Measurements from ENCODE around the gene MCF2.

The MCF2 gene

GRCh38 chrX:139647597-139647996, 60.4 kb downstream of the MCF2 start:
- Histone ChIP-seq H3K4me1 (ENCODE audit: insufficient read depth, low read length) (no peaks in the 10 kb centered on the region), H2AFZ (ENCODE audit: low read depth, low read length) (no peak overlapping the region), H3K9ac (ENCODE audit: low read depth, low read length) (no peak overlapping the region), H3K79me2 (ENCODE audit: insufficient read depth, low read length) (no peaks in the 10 kb centered on the region), H3K27ac (ENCODE audit: low read length) (no peak overlapping the region), H3K4me3 (ENCODE audit: low read depth in 1 of 2, low read length in 2 of 2) (no peak overlapping the region), H3K36me3 (ENCODE audit: insufficient read depth, low read length) (no peaks in the 10 kb centered on the region), H3K4me2 (ENCODE audit: insufficient read depth, low read length) (no peak overlapping the region), H3K27me3 (ENCODE audit: insufficient read depth, low read length, poor library complexity) (no peaks in the 10 kb centered on the region), H3K9me3 (ENCODE audit: insufficient read depth, low read length, severe bottlenecking) (no peaks in the 10 kb centered on the region), H4K20me1 (ENCODE audit: insufficient read depth, low read length) (no peaks in the 10 kb centered on the region)
- no peak for ATAC-seq (ENCODE audit: insufficient read depth, low read depth)
- DNase-seq = no peak
- TF ChIP-seq EZH2 (IDR thresholded peaks at IDR 0.05; ENCODE audit: borderline replicate concordance, low read depth, low read length, severe bottlenecking) = no peak
- TF ChIP-seq, protein P1, sequence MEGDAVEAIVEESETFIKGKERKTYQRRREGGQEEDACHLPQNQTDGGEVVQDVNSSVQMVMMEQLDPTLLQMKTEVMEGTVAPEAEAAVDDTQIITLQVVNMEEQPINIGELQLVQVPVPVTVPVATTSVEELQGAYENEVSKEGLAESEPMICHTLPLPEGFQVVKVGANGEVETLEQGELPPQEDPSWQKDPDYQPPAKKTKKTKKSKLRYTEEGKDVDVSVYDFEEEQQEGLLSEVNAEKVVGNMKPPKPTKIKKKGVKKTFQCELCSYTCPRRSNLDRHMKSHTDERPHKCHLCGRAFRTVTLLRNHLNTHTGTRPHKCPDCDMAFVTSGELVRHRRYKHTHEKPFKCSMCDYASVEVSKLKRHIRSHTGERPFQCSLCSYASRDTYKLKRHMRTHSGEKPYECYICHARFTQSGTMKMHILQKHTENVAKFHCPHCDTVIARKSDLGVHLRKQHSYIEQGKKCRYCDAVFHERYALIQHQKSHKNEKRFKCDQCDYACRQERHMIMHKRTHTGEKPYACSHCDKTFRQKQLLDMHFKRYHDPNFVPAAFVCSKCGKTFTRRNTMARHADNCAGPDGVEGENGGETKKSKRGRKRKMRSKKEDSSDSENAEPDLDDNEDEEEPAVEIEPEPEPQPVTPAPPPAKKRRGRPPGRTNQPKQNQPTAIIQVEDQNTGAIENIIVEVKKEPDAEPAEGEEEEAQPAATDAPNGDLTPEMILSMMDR (IDR thresholded peaks at IDR 0.05; ENCODE audit: borderline replicate concordance, extremely low read depth, low read length, poor library complexity, severe bottlenecking) = no peak

DNA sequence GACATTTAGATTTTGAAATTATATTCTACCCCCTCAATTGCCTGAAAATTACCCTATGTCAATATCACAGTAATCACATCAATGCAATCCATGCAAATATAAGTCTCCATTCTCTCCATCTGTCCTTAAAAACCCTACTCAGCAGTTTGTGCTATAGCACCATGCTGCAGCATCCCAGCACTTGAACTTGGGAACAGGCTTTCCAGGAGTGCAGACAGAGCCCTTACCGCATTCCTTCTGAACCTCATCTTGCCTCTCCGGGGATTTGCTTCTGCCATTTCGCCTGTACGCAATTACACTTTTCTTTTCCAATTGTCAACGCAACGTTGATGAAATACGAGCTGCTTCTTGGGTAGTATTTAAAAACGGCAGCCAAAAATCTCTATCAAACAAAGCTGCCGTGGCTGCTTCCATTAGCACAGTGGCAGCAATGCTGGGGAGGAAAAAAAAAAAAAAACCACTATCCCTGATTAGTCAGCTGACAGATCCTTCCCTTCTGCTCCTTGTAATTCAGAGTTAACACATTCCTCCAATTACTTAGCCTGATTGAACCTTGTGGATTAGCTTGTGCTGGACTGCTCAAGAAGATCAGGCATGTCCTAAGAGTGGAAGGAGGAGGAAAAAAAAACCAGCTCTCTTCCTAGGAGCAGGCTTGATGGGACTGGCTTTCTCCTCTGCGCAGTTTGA, 65.6 kb downstream of the MCF2 start:
- H3K27ac ChIP-seq (ENCODE audit: low read length) = no peak overlapping the region
- H3K27me3 ChIP-seq (ENCODE audit: insufficient read depth, low read length, poor library complexity) = no peaks in the 10 kb centered on the region
- H3K9me3 ChIP-seq (ENCODE audit: insufficient read depth, low read length, severe bottlenecking) = no peaks in the 10 kb centered on the region
- no peak overlapping the region for H3K9ac ChIP-seq (ENCODE audit: low read depth, low read length)
- DNase-seq (no peak), ATAC-seq (ENCODE audit: insufficient read depth, low read depth) (no peak)
- no peak overlapping the region for H3K4me2 ChIP-seq (ENCODE audit: insufficient read depth, low read length)
- no peaks in the 10 kb centered on the region for H3K79me2 ChIP-seq (ENCODE audit: insufficient read depth, low read length)
- no peak overlapping the region for H3K4me3 ChIP-seq (ENCODE audit: low read depth in 1 of 2, low read length in 2 of 2)
- no peak overlapping the region for H2AFZ ChIP-seq (ENCODE audit: low read depth, low read length)
- H3K4me1 ChIP-seq (ENCODE audit: insufficient read depth, low read length) = no peaks in the 10 kb centered on the region
- H3K36me3 ChIP-seq (ENCODE audit: insufficient read depth, low read length) = no peaks in the 10 kb centered on the region
- no peaks in the 10 kb centered on the region for H4K20me1 ChIP-seq (ENCODE audit: insufficient read depth, low read length)
- no peak for TF ChIP-seq EZH2 (IDR thresholded peaks at IDR 0.05; ENCODE audit: borderline replicate concordance, low read depth, low read length, severe bottlenecking)
- TF ChIP-seq, protein P1 (IDR thresholded peaks at IDR 0.05; ENCODE audit: borderline replicate concordance, extremely low read depth, low read length, poor library complexity, severe bottlenecking) = no peak

DNA sequence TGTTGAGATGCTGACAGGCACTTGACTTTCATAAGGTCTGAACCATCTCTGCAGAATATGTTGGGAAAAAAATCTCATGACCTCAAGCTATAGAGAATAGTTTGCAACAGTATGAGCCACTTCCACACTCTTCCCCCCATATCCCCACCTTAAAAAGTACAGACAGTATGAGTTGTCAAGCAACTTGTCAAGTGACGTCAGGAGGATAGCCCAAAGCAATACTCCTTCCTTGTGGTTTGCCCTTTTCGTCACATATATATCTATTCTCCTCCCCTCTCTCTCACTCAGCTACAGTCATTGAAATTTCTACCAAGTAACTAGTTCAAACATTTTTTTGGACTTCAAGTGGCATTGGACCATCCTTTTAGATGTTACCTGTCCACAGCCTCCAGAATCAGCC, 67.7 kb downstream of the MCF2 start:
- no peaks in the 10 kb centered on the region for H3K9me3 ChIP-seq (ENCODE audit: insufficient read depth, low read length, severe bottlenecking)
- TF ChIP-seq EZH2 (IDR thresholded peaks at IDR 0.05; ENCODE audit: borderline replicate concordance, low read depth, low read length, severe bottlenecking) = no peak
- TF ChIP-seq, protein P1 (IDR thresholded peaks at IDR 0.05; ENCODE audit: borderline replicate concordance, extremely low read depth, low read length, poor library complexity, severe bottlenecking) = no peak
- no peak overlapping the region for H2AFZ ChIP-seq (ENCODE audit: low read depth, low read length)
- no peak overlapping the region for H3K4me2 ChIP-seq (ENCODE audit: insufficient read depth, low read length)
- no peaks in the 10 kb centered on the region for H4K20me1 ChIP-seq (ENCODE audit: insufficient read depth, low read length)
- H3K79me2 ChIP-seq (ENCODE audit: insufficient read depth, low read length) = no peaks in the 10 kb centered on the region
- DNase-seq = no peak
- no peaks in the 10 kb centered on the region for H3K27me3 ChIP-seq (ENCODE audit: insufficient read depth, low read length, poor library complexity)
- no peak for ATAC-seq (ENCODE audit: insufficient read depth, low read depth)
- no peaks in the 10 kb centered on the region for H3K4me1 ChIP-seq (ENCODE audit: insufficient read depth, low read length)
- H3K27ac ChIP-seq (ENCODE audit: low read length) = no peak overlapping the region
- H3K9ac ChIP-seq (ENCODE audit: low read depth, low read length) = no peak overlapping the region
- no peak overlapping the region for H3K4me3 ChIP-seq (ENCODE audit: low read depth in 1 of 2, low read length in 2 of 2)
- no peaks in the 10 kb centered on the region for H3K36me3 ChIP-seq (ENCODE audit: insufficient read depth, low read length)

Measured in DND-41 (cell line).